ENCODE data around the gene MEN1. TPM values are rescaled to one million over a fixed set of nuclear protein-coding genes. Genes with fewer than 3 reads are reported as not detected.

MEN1 gene
- total and polyA plus RNA-seq, 2 of the 13 experiments (the other 11 are each of a cell fraction or from before 2014, with no cell fraction given) = 20.5 to 27.3 TPM

- TF ChIP-seq, protein P1, sequence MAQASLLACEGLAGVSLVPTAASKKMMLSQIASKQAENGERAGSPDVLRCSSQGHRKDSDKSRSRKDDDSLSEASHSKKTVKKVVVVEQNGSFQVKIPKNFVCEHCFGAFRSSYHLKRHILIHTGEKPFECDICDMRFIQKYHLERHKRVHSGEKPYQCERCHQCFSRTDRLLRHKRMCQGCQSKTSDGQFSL (CRISPR knock-in tag; IDR thresholded peaks at IDR 0.05) = no peak
- TF ChIP-seq, protein P2, sequence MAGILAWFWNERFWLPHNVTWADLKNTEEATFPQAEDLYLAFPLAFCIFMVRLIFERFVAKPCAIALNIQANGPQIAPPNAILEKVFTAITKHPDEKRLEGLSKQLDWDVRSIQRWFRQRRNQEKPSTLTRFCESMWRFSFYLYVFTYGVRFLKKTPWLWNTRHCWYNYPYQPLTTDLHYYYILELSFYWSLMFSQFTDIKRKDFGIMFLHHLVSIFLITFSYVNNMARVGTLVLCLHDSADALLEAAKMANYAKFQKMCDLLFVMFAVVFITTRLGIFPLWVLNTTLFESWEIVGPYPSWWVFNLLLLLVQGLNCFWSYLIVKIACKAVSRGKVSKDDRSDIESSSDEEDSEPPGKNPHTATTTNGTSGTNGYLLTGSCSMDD (CRISPR knock-in tag; IDR thresholded peaks at IDR 0.05) = no peak
- TF ChIP-seq, protein P3, sequence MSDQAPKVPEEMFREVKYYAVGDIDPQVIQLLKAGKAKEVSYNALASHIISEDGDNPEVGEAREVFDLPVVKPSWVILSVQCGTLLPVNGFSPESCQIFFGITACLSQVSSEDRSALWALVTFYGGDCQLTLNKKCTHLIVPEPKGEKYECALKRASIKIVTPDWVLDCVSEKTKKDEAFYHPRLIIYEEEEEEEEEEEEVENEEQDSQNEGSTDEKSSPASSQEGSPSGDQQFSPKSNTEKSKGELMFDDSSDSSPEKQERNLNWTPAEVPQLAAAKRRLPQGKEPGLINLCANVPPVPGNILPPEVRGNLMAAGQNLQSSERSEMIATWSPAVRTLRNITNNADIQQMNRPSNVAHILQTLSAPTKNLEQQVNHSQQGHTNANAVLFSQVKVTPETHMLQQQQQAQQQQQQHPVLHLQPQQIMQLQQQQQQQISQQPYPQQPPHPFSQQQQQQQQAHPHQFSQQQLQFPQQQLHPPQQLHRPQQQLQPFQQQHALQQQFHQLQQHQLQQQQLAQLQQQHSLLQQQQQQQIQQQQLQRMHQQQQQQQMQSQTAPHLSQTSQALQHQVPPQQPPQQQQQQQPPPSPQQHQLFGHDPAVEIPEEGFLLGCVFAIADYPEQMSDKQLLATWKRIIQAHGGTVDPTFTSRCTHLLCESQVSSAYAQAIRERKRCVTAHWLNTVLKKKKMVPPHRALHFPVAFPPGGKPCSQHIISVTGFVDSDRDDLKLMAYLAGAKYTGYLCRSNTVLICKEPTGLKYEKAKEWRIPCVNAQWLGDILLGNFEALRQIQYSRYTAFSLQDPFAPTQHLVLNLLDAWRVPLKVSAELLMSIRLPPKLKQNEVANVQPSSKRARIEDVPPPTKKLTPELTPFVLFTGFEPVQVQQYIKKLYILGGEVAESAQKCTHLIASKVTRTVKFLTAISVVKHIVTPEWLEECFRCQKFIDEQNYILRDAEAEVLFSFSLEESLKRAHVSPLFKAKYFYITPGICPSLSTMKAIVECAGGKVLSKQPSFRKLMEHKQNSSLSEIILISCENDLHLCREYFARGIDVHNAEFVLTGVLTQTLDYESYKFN (CRISPR knock-in tag; conservative IDR thresholded peaks at IDR 0.05) = peak; percentile 52
- TF ChIP-seq YEATS2 (CRISPR knock-in tag; IDR thresholded peaks at IDR 0.05; ENCODE audit: borderline replicate concordance) = peak; percentile 54; the same call in 1 of the 2 replicates
- TF ChIP-seq SMAD3 (CRISPR knock-in tag; IDR thresholded peaks at IDR 0.05) = 0 out of 2 replicates have a peak, but pooled peaks have one; percentile 23
- peak; percentile 58 for TF ChIP-seq MED1 (CRISPR knock-in tag; IDR thresholded peaks at IDR 0.05)
- TF ChIP-seq, protein P4, sequence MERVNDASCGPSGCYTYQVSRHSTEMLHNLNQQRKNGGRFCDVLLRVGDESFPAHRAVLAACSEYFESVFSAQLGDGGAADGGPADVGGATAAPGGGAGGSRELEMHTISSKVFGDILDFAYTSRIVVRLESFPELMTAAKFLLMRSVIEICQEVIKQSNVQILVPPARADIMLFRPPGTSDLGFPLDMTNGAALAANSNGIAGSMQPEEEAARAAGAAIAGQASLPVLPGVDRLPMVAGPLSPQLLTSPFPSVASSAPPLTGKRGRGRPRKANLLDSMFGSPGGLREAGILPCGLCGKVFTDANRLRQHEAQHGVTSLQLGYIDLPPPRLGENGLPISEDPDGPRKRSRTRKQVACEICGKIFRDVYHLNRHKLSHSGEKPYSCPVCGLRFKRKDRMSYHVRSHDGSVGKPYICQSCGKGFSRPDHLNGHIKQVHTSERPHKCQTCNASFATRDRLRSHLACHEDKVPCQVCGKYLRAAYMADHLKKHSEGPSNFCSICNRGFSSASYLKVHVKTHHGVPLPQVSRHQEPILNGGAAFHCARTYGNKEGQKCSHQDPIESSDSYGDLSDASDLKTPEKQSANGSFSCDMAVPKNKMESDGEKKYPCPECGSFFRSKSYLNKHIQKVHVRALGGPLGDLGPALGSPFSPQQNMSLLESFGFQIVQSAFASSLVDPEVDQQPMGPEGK (CRISPR knock-in tag; IDR thresholded peaks at IDR 0.05) = peak; percentile 83
- TF ChIP-seq ZNF558 (CRISPR knock-in tag; IDR thresholded peaks at IDR 0.05; ENCODE audit: borderline replicate concordance) = no peak
- TF ChIP-seq, protein P5, sequence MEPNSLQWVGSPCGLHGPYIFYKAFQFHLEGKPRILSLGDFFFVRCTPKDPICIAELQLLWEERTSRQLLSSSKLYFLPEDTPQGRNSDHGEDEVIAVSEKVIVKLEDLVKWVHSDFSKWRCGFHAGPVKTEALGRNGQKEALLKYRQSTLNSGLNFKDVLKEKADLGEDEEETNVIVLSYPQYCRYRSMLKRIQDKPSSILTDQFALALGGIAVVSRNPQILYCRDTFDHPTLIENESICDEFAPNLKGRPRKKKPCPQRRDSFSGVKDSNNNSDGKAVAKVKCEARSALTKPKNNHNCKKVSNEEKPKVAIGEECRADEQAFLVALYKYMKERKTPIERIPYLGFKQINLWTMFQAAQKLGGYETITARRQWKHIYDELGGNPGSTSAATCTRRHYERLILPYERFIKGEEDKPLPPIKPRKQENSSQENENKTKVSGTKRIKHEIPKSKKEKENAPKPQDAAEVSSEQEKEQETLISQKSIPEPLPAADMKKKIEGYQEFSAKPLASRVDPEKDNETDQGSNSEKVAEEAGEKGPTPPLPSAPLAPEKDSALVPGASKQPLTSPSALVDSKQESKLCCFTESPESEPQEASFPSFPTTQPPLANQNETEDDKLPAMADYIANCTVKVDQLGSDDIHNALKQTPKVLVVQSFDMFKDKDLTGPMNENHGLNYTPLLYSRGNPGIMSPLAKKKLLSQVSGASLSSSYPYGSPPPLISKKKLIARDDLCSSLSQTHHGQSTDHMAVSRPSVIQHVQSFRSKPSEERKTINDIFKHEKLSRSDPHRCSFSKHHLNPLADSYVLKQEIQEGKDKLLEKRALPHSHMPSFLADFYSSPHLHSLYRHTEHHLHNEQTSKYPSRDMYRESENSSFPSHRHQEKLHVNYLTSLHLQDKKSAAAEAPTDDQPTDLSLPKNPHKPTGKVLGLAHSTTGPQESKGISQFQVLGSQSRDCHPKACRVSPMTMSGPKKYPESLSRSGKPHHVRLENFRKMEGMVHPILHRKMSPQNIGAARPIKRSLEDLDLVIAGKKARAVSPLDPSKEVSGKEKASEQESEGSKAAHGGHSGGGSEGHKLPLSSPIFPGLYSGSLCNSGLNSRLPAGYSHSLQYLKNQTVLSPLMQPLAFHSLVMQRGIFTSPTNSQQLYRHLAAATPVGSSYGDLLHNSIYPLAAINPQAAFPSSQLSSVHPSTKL (CRISPR knock-in tag; IDR thresholded peaks at IDR 0.05) = peak; percentile 86
- no peak for TF ChIP-seq ZUFSP (CRISPR knock-in tag; IDR thresholded peaks at IDR 0.05; ENCODE audit: borderline replicate concordance)
- no peak for TF ChIP-seq ZBTB42 (CRISPR knock-in tag; IDR thresholded peaks at IDR 0.05)
- TF ChIP-seq ERF (CRISPR knock-in tag; IDR thresholded peaks at IDR 0.05) = peak; percentile 25; the same call in 1 of the 2 replicates
- TF ChIP-seq, protein P6, sequence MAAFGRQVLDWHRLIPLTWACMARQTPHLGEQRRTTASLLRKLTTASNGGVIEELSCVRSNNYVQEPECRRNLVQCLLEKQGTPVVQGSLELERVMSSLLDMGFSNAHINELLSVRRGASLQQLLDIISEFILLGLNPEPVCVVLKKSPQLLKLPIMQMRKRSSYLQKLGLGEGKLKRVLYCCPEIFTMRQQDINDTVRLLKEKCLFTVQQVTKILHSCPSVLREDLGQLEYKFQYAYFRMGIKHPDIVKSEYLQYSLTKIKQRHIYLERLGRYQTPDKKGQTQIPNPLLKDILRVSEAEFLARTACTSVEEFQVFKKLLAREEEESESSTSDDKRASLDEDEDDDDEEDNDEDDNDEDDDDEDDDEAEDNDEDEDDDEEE (CRISPR knock-in tag; IDR thresholded peaks at IDR 0.05) = 0 out of 2 replicates have a peak, but pooled peaks have one; percentile 49
Measured at GRCh38 chr11:64854534-64855502, 44.5 kb upstream of the MEN1 start (continued).

All from HepG2 (cell line).